SH-SY5Y (cell line): ENCODE measurements around the gene POLR2L.

ENCODE experiments used
- GATA2 ChIP-seq: IDR thresholded peaks from 2 replicates; pipeline ENCODE4 v1.6.1; 2011; ENCODE audit warnings: mild to moderate bottlenecking, low read depth, low read length
- GATA3 ChIP-seq: IDR thresholded peaks from 2 replicates; pipeline ENCODE4 v1.6.1; 2011; ENCODE audit warnings: low read depth, mild to moderate bottlenecking, low read length, moderate library complexity

GRCh38 chr11:800473-800872 lies 41.9 kb downstream of the POLR2L start:
- no peak for TF ChIP-seq GATA3
- no peak for TF ChIP-seq GATA2
